Peyer's patch (tissue), 4 donors: ENCODE measurements around the gene BCCIP.

Experiments used
- POLR2A ChIP-seq, 2 donors: fragments of 450-650 bp; IDR thresholded peaks; one replicate each; pipeline ENCODE4 v1.5.1; 2017; ENCODE audit warnings: antibody characterized with exemption in 2 of 2, mild to moderate bottlenecking in 2 of 2, moderate library complexity in 2 of 2
- TF ChIP-seq, protein P1 (sequence below), 6 experiments: fragments of 450-650 bp in 4 of 6; fragments of 200-600 bp in 2 of 6; sonication (generic) in 1 of 6; IDR thresholded peaks; one replicate each; pipeline ENCODE4 v1.5.1; 2017 to 2019; ENCODE audit warnings: antibody characterized with exemption in 6 of 6, mild to moderate bottlenecking in 3 of 6, moderate library complexity in 1 of 6

DNA sequence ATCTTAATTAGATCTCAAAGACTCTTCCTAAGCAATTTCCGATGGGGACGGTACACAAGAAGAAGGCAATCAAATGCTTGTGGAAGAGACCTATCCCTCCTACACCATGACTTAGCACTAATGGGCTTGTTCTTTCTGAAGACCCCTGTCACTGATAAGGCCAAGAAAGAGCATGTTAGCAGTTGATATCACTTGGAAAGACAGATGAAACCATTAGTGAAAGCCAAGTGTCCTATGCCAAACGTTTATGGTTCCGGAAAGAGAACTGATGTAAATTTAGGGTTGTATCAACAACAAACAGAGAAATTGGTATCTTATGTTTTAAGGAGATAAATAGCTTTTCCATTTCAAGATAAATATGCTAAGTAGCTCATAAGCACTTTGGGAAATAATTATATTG lies 6.8 kb upstream of the BCCIP start:
- TF ChIP-seq POLR2A (IDR thresholded peaks at IDR 0.05), result no peak
- TF ChIP-seq, protein P1, sequence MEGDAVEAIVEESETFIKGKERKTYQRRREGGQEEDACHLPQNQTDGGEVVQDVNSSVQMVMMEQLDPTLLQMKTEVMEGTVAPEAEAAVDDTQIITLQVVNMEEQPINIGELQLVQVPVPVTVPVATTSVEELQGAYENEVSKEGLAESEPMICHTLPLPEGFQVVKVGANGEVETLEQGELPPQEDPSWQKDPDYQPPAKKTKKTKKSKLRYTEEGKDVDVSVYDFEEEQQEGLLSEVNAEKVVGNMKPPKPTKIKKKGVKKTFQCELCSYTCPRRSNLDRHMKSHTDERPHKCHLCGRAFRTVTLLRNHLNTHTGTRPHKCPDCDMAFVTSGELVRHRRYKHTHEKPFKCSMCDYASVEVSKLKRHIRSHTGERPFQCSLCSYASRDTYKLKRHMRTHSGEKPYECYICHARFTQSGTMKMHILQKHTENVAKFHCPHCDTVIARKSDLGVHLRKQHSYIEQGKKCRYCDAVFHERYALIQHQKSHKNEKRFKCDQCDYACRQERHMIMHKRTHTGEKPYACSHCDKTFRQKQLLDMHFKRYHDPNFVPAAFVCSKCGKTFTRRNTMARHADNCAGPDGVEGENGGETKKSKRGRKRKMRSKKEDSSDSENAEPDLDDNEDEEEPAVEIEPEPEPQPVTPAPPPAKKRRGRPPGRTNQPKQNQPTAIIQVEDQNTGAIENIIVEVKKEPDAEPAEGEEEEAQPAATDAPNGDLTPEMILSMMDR (IDR thresholded peaks at IDR 0.05), result no peak
